ENCODE results near the gene AGFG2. TPM values are rescaled to one million over a fixed set of nuclear protein-coding genes. Genes with fewer than 3 reads are reported as not detected.

The AGFG2 gene
- total and polyA plus RNA-seq, 10 of the 15 experiments (the other 5 are each of a cell fraction or from before 2014, with no cell fraction given): 0.90 to 71.5 (median 25.4) TPM

DNA sequence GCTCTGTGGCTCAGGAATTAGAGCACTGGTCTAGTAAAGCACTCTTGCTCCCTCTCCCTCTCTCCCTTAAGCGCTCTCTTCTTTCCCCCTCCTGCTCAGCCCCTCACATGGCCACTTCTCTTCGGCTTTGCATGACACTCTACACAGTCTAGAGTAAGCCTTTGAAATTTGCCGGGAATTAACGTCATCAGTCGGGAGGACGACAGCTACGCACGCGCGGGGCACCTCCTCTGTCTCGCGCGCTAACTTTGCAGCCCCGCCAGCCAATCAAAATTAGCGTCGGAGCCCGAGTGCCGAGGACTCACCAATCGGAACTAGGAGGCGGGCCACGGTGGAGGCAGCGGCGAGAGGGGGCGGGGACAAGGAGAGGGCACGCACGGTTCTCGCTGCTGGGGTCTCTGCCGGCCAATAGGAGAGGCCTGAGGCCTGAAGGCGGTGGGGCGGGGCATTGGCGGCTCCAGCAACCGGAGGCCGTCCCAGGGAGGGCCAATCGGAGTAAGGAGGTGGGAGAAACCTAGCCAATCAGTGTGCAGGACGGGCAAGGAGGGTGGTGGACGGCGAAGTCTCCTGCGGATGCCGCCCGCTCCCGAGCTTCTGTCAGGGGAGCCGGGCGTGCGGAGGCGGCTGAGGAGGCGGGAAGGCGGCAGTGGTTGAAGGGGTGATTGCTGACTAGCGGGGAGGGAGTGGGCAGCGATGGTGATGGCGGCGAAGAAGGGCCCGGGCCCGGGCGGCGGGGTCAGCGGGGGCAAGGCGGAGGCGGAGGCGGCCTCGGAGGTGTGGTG lies at the start of gene AGFG2 (continued):
- TF ChIP-seq, protein P1, sequence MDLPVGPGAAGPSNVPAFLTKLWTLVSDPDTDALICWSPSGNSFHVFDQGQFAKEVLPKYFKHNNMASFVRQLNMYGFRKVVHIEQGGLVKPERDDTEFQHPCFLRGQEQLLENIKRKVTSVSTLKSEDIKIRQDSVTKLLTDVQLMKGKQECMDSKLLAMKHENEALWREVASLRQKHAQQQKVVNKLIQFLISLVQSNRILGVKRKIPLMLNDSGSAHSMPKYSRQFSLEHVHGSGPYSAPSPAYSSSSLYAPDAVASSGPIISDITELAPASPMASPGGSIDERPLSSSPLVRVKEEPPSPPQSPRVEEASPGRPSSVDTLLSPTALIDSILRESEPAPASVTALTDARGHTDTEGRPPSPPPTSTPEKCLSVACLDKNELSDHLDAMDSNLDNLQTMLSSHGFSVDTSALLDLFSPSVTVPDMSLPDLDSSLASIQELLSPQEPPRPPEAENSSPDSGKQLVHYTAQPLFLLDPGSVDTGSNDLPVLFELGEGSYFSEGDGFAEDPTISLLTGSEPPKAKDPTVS (IDR thresholded peaks at IDR 0.05; ENCODE audit: low read depth, low read length): no peak
- TF ChIP-seq BHLHE40 (IDR thresholded peaks at IDR 0.05; ENCODE audit: borderline replicate concordance in 1 of 2, low read depth in 2 of 2, low read length in 1 of 2) (peak; percentile 84 to 95), DPF2 (IDR thresholded peaks at IDR 0.05) (peak; percentile 37; the same call in 1 of the 2 replicates)
- TF ChIP-seq, protein P2, sequence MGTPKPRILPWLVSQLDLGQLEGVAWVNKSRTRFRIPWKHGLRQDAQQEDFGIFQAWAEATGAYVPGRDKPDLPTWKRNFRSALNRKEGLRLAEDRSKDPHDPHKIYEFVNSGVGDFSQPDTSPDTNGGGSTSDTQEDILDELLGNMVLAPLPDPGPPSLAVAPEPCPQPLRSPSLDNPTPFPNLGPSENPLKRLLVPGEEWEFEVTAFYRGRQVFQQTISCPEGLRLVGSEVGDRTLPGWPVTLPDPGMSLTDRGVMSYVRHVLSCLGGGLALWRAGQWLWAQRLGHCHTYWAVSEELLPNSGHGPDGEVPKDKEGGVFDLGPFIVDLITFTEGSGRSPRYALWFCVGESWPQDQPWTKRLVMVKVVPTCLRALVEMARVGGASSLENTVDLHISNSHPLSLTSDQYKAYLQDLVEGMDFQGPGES (IDR thresholded peaks at IDR 0.05): peak; percentile 87
- TF ChIP-seq, protein P3, sequence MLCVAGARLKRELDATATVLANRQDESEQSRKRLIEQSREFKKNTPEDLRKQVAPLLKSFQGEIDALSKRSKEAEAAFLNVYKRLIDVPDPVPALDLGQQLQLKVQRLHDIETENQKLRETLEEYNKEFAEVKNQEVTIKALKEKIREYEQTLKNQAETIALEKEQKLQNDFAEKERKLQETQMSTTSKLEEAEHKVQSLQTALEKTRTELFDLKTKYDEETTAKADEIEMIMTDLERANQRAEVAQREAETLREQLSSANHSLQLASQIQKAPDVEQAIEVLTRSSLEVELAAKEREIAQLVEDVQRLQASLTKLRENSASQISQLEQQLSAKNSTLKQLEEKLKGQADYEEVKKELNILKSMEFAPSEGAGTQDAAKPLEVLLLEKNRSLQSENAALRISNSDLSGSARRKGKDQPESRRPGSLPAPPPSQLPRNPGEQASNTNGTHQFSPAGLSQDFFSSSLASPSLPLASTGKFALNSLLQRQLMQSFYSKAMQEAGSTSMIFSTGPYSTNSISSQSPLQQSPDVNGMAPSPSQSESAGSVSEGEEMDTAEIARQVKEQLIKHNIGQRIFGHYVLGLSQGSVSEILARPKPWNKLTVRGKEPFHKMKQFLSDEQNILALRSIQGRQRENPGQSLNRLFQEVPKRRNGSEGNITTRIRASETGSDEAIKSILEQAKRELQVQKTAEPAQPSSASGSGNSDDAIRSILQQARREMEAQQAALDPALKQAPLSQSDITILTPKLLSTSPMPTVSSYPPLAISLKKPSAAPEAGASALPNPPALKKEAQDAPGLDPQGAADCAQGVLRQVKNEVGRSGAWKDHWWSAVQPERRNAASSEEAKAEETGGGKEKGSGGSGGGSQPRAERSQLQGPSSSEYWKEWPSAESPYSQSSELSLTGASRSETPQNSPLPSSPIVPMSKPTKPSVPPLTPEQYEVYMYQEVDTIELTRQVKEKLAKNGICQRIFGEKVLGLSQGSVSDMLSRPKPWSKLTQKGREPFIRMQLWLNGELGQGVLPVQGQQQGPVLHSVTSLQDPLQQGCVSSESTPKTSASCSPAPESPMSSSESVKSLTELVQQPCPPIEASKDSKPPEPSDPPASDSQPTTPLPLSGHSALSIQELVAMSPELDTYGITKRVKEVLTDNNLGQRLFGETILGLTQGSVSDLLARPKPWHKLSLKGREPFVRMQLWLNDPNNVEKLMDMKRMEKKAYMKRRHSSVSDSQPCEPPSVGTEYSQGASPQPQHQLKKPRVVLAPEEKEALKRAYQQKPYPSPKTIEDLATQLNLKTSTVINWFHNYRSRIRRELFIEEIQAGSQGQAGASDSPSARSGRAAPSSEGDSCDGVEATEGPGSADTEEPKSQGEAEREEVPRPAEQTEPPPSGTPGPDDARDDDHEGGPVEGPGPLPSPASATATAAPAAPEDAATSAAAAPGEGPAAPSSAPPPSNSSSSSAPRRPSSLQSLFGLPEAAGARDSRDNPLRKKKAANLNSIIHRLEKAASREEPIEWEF (IDR thresholded peaks at IDR 0.05; ENCODE audit: insufficient replicate concordance, low read depth, low read length): no peak
- TF ChIP-seq, protein P4, sequence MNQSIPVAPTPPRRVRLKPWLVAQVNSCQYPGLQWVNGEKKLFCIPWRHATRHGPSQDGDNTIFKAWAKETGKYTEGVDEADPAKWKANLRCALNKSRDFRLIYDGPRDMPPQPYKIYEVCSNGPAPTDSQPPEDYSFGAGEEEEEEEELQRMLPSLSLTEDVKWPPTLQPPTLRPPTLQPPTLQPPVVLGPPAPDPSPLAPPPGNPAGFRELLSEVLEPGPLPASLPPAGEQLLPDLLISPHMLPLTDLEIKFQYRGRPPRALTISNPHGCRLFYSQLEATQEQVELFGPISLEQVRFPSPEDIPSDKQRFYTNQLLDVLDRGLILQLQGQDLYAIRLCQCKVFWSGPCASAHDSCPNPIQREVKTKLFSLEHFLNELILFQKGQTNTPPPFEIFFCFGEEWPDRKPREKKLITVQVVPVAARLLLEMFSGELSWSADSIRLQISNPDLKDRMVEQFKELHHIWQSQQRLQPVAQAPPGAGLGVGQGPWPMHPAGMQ (IDR thresholded peaks at IDR 0.05; ENCODE audit: borderline replicate concordance): no peak
- TF ChIP-seq, protein P5, sequence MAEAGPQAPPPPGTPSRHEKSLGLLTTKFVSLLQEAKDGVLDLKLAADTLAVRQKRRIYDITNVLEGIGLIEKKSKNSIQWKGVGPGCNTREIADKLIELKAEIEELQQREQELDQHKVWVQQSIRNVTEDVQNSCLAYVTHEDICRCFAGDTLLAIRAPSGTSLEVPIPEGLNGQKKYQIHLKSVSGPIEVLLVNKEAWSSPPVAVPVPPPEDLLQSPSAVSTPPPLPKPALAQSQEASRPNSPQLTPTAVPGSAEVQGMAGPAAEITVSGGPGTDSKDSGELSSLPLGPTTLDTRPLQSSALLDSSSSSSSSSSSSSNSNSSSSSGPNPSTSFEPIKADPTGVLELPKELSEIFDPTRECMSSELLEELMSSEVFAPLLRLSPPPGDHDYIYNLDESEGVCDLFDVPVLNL (IDR thresholded peaks at IDR 0.05; ENCODE audit: low read depth, low read length): peak; percentile 94

All from GM12878 (cell line).